GM19452 (cell line): Measurements from ENCODE around the gene MRPS27.

Experiments used
- ATAC-seq: cut with Tn5 transposase; IDR thresholded peaks from one replicate; pipeline ENCODE4 v1.9.1; 2021; ENCODE audit not compliant: unreplicated experiment

The MRPS27 gene

GRCh38 chr5:72319976-72320752, at the start of gene MRPS27, which contains the start of gene PTCD2:
TSS of gene MRPS27 (minus strand) at chr5:72320240. CDS start at chr5:72320221, 19 bp downstream.
TSS of gene PTCD2 (plus strand) at chr5:72320373. CDS start at chr5:72320383, 10 bp downstream.
- peak; percentile 99 for ATAC-seq

- no peak for ATAC-seq
Measured at GRCh38 chr5:72369711-72370110, 49.7 kb upstream of the MRPS27 start.

DNA sequence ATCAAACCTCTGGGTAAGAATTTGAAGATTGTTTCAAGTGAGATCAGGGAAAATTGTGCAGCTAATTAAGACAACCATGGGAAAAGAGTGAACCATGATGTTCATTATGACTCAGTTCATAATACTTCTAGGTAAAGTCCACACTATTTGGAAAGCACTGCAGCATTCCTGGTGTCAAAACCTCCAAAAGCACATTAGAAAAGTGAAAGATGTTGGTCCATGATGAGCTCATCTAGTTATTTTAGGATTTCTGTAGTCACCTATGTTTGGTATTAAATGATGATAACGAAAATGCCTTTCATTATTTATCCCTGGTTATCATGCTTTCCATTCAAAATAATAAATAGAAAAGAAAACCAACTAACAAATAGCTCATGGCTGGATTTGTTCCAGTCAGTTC, 49.3 kb upstream of the MRPS27 start:
- ATAC-seq: no peak

DNA sequence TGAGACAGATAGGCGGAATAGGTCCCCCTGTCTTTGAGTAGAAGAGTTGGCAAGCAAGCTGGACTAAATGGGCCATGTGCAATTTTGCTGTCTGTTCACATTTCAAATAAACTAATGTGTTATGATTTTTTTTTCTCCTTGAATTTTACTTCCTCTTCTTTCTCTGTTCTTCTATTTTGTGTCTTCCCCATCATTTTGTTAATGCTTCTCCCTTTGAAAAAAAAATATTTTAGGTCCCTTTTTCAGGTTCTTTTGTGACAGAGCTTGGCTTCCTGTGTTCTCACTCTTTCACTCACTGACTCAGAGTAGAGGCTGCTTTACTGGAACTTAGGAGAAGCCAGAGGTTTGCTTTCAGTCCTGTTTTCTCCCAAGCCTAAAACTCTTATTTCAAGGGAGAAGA, 48.2 kb upstream of the MRPS27 start:
- no peak for ATAC-seq

DNA sequence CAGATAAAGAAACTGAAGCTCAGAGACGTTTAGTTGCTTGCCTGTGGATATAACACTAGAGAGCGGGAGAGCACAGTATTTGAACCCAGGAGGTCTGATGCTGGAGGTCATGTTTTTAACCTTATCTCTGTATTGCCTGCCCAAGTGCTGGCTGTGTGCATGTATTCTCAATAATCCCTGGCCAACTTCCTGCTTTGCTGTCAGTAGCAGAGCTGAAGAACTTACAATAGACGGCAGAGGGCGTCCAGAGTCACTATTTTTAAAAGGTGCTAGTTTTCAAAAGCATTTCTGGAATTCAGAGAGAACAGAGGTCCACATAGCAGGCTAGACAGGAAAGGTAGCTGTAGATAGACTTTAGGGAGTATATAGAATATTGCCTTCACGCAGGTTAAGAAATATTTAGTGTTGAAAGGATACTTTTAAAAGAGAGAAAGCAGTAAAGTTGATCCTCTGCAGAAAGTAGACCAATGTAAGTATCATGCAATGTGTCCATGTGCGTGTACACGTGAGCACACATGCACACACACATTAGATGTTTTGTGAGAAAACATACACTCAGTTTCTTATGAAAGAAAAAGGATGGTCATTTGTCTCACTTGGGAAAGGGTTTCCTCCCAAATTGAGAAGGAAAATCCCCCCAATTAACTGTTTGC, 46.4 kb upstream of the MRPS27 start:
- peak; percentile 72 for ATAC-seq

DNA sequence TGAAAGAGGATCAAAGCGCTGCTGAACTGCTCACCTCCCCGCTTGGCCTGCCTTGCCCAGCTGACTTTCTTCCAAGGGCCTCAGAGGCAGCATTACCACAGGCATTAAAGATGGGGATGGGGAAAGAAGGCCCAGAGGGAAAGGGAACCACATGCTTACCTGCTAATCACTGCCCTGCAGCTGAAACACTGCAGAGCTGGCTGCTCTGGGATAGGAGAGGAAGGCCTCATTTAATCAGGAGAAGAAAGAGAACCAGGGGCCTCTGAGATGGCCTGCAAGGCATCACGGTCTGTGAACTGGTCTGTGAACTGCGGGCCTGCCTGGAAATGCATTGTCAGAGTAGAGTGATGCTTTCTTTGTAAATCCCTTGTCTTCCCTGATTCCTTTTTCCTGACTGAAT, 44.9 kb upstream of the MRPS27 start:
- no peak for ATAC-seq

DNA sequence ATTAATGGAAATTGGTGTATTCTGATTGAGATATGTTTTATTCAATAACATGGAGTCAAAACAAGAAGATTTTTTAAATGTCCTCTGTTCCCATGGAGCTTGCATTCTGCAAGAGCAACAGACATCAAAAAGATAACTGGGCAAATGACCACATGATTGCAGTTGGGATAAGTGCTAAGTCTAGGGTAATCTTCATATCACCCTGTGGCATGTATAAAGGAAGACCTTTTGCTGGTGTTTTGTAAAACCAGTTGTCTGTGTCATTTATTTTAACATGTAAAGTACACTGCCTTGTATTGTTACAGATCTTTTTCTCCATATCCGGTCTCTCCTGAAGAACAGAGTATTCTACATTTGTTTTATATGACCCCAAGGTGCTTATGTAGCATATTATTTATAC, 44.1 kb upstream of the MRPS27 start:
- ATAC-seq: no peak

- ATAC-seq: no peak
Measured at GRCh38 chr5:72363166-72363802, 43.2 kb upstream of the MRPS27 start.

GRCh38 chr5:72359886-72360285, 39.8 kb upstream of the MRPS27 start:
- ATAC-seq: no peak

DNA sequence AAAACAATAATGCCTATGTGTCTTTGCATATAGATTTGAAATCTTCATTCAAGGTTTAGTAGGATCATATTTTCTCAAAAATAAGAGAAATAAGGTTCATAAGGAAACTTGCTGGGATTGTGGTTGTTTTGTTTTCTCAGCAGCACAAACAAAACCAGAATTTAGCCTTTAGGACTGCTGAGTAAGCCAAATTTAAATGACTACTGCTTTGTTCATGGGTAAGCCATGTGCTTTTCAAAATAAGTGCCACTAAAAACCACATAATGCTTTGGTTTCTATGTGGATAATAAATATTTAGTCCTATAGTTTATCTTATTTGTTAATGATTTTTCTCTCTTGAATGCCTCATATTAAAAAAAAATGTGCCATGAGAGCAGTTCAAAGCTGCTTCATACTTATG, 38.9 kb upstream of the MRPS27 start:
- ATAC-seq: no peak

DNA sequence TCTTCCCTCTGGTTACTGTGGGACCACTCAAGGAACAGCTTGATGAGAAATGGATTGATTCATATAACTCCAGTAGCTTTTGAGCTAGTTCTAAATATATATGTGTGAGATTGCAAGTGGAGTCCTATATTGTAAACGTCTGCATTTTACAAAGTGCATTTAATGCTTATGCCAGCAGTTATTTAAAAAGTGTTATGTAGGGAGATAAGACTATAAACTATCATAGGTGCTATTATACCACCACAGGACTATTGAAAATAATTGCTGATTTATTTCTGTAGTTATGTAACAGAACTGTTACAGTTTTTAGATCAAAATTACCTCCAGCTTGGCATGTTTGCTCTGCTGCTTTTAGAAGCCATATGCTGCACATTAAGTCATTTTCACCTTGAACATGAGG, 36.3 kb upstream of the MRPS27 start:
- ATAC-seq: no peak

- ATAC-seq: no peak
Measured at GRCh38 chr5:72355706-72356299, 35.8 kb upstream of the MRPS27 start.

DNA sequence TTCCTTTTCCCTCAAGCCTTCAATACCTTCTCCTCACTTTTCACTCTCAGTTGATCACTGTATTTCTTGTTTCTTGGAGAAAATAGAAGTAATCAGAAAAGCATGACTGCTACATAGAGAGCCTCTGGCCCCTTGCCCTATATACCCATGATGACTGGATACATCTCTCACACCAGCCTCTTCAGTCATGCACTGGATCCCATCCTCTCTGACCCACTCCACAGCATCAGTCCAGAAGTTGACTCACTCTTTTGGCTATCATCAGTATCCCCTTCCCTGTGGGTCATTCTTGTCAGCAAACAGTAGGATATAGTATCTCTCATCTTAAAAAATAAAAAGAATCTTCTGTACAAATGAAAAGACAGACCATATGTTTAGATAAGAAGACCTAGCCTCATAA, 33.0 kb upstream of the MRPS27 start:
- no peak for ATAC-seq

DNA sequence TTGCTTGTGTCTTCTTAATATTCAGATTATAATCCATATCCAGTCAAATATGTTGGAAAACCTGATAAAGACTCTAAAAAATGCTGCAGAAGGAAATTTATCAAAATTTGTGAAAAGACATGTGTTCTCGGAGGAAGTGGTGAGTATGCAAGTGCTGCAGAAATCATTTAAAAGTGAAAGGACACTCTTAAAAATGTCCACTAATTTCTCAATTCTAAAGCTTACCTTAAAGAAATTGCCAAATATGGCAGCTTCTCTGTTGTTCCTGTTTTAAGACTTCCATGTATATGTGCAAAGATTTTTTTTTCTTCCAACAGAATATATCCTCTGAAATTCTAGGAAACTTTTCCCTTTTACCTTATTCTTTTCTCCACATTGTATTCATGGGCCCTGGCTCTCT, 32.6 kb upstream of the MRPS27 start:
- no peak for ATAC-seq

DNA sequence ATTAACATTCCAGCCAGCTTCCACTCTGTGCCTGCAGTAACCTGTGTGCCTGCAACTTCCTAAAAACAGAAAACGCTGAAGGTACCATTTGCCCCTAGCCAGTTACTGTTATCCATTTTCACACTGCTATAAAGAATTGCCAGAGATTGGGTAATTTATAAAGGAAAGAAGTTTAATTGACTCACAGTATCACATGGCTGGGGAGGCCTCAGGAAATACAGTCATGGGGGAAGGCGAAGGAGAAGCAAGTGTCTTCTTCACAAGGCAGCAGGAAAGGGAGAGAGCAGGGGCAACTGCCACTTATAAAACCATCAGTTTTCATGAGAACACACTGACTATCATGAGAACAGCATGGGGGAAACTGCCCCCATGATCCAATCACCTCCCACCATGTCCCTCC, 31.3 kb upstream of the MRPS27 start:
- no peak for ATAC-seq

DNA sequence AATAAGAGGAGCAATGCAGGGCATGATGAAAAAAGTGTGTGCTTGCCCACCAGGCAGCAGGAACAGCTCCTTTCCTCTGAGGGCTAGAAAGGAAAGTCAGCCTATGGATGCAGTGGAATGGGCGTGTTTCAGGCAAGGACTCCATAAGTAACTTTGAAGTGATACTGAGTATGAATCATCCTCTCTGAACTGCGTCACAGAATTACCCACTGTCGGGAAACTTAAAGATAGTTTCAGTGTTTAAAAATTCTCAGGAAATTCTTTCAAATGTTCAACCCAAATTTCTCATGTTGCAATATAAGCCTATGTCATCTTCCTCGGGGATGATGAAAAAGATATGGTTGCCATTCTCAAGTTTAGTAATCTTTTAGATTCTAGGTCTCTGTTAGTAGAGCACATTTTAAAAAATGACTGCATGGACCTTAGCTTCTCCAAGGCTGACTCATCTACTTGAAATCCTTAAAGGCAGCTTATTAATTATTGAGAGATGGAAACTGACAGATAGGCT, 27.8 kb upstream of the MRPS27 start:
- ATAC-seq: no peak

GRCh38 chr5:72346398-72346797, 26.4 kb upstream of the MRPS27 start:
- ATAC-seq: no peak

- no peak for ATAC-seq
Measured at GRCh38 chr5:72338689-72339209, 18.7 kb upstream of the MRPS27 start.

DNA sequence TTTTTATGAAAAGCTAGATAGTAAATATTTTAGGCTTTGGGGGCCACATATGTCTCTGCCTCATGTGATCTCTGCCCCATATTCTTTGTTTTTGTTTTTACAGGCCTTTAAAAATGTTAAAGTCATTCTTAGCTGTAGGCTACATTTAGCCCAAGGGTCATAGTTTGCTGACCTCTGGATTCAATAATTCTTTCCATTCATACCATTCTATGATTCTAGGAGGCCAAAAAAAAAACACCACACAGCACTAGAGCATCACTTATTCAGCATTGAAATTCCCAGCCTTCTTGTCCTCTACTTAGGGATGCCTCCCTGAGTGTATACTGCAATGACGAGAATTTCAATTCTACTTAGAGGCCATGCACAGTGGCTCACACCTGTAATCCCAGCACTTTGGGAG, 17.1 kb upstream of the MRPS27 start:
- ATAC-seq: no peak

GRCh38 chr5:72330712-72331111, 10.7 kb upstream of the MRPS27 start:
- no peak for ATAC-seq

GRCh38 chr5:72328172-72328571, 8.1 kb upstream of the MRPS27 start:
- ATAC-seq: no peak
